HG02973 (cell line): ENCODE measurements around the gene TTI1.

Experiments used
- ATAC-seq: cut with Tn5 transposase; IDR thresholded peaks from one replicate; pipeline ENCODE4 v1.9.1; 2021; ENCODE audit warnings: moderate library complexity; ENCODE audit not compliant: unreplicated experiment

TTI1 gene

GRCh38 chr20:37939701-37940560 lies 93.3 kb downstream of the TTI1 start:
- ATAC-seq: no peak

GRCh38 chr20:37938954-37939353 lies 94.3 kb downstream of the TTI1 start:
- ATAC-seq: no peak

- ATAC-seq: no peak
These were observed 95.0 kb downstream of the TTI1 start for GRCh38 chr20:37938181-37938750.

DNA sequence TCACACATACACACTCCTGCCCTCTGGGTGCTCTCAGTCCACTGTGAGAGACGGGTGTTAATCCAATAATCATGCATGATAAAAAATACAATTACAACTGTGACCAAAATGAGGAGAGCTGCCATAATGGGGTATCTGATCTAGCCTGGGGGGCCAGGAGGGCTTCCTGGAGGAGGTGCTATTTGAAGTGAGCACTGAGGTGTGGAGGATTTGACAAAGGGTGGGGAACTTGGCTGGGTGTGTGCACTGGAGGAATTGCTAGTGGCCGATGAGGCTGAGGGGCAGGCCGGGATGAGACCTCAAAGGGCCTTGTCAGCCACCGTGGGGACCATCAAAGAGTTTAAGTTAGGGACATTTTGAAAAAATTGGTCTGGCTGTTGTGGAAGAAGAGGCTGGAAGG lies 95.6 kb downstream of the TTI1 start:
- ATAC-seq: no peak

DNA sequence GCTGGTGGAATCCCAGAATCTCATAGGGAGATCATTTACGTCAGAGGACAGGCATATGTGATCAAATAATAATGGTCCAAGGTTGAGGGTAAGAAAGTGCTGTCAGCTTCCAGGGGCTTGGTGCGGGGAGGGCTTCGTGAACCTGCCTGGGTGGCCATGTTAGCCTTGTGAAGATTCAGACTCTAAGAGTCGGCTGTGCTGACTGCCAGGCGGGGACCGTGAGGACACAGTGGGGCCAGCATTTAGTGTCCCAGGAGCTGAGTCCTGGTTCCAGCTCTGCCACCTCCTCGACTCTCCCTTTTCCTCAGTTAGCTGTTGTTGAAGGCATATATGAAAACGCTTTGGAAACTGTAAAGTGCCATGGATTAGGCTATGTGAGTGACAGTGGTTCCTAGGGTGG lies 96.8 kb downstream of the TTI1 start:
- no peak for ATAC-seq

DNA sequence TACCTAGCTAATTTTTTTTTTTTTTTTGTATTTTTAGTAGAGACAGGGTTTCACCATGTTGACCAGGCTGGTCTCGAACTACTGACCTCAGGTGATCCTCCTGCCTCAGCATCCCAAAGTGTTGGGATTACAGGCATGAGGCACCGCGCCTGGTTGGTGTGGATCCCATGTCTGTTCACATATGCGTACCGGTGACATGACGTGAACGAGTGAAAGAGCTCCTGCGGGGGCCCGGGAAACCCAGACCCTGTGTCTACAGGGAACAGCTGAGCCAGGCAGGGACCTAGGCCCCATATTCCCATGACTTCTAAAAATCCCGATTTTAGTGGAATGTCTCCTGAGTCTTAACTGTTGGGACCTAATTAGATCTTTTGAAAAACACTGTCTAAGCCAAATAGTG lies 97.2 kb downstream of the TTI1 start:
- ATAC-seq: no peak

DNA sequence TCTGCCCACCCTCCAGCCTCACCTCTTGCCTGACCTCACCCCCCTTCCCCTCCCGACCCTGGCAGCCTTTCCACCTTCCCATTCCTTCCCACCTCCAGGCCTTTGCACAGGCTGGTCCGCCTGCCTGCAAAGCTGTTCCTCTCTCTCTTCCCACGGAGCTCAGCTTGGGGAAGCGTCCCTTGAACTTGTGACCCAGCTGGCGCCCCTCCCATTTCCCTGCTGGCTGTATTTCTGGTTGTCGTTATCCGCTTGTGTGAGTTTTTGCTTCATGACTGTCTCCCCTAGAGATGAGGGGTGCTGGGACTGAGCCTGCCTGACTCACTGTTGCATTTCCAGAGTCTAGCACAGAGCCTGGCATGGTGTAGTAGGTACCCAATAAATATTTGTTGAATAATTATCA lies 97.8 kb downstream of the TTI1 start:
- ATAC-seq: no peak

DNA sequence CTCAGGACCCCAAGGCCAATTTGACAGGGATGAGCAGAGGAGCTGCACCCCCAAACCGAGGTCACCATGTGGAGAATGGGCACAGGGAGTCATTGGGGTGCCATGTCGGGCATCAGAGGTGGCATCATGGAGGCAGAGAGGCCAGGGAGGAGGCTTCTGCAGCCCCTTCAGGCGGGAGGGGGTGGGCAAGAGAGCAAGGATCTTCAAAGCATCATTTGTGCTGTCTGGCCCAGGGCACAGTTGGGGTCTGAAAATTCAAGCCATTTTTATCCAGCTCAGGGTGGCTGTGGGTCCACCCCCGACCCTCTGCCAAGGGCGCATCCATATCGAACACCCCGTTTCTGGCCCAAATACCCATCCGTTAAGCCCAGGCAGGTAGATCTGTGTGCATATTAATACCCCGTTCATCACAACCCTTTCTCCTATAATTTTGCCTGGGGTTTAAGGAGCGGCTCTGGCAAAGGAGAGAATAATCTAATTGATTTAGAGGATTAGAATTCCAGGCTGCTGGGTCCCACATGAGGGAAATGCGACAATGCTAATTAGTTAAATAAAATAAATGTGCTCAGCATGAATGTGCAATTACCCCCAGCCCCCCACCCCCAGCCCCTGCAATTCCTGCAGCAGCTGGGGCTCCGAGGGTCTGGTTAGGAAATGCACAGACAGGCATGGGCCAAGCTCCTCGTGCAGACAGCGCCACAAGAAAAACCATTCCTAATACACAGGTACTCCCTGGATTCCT lies 98.5 kb downstream of the TTI1 start:
- ATAC-seq: no peak

DNA sequence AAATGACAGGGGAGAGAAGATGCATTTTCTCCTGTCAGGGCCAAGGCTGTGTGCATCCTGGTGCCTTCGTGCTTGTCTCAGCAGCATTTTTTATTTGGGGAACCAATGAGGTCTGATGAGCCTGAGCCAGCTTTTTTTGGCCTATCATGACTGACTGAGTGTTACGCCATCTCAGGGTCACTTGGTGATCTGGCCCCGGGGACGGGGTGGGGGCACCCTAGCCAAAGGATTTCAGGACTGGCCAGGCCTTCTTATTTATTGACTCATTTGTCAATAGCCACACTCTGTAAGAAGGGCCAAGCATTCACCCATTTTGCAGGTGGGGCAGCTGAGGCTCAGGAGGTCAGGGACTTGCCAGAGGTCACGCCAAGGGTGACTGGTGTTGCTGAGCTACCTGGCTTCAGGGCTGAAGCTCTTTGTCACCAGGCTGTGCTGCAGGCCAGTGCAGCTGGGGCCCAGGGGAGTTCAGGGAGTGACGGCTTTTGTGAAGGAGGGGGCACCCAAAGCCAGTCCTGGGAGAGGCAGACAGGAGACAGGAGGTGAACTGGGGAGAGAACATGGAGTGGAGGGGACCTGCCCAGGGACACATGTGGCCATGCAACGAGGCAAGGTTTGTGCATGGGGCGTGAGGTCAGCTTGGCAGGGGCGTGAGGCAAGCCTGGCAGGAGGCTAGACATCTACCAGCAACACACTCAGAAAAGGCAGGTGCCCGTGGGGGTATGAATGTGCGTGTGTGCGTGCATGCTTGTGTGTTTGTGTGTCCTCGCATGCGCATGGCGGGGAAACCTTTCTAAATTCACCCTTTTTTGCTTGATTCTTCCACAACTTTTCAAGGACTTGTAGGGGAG lies 99.2 kb downstream of the TTI1 start:
- ATAC-seq: no peak
